ENCODE results near the gene PCBP3. TPM values are rescaled to one million over a fixed set of nuclear protein-coding genes. Genes with fewer than 3 reads are reported as not detected.

The PCBP3 gene
- total and polyA plus RNA-seq, 2 of the 13 experiments (the other 11 are each of a cell fraction or from before 2014, with no cell fraction given), result not detected

GRCh38 chr21:45989355-45990048, 346.0 kb downstream of the PCBP3 start:
- Histone ChIP-seq H3K4me2 (ENCODE audit: low read depth, low read length) (no peak overlapping the region), H4K20me1 (ENCODE audit: insufficient read depth, low read length) (no peaks in the 10 kb centered on the region), H3K4me3 (replicated peaks in 1 of 3; ENCODE audit: insufficient read depth in 1 of 3, low read depth in 2 of 3, low read length in 3 of 3) (no peak overlapping the region), H3K36me3 (replicated peaks in 1 of 2; ENCODE audit: control insufficient read depth in 1 of 2, insufficient read depth in 2 of 2, low read length in 2 of 2) (no peaks in the 10 kb centered on the region), H3K27ac (ENCODE audit: extremely low read length, insufficient read depth, low read length) (no peak overlapping the region), H3K27me3 (ENCODE audit: control insufficient read depth in 1 of 2, insufficient read depth in 2 of 2, low read length in 2 of 2) (no peaks in the 10 kb centered on the region; a peak in 1 of 5 replicates), H3K9me3 (ENCODE audit: low read length) (no peaks in the 10 kb centered on the region), H3K79me2 (ENCODE audit: insufficient read depth, low read length) (no peaks in the 10 kb centered on the region), H3K4me1 (ENCODE audit: insufficient read depth, low read length) (no peaks in the 10 kb centered on the region), H2AFZ (ENCODE audit: low read length) (no peak overlapping the region), H3K9ac (ENCODE audit: insufficient read depth, low read depth, low read length) (no peak overlapping the region)
- 69% methylated on average over 12 of the region's 32 CpGs for WGBS (ENCODE audit: low lambda C conversion rate)
- ATAC-seq, result no peak
- intact Hi-C loops (cut with micrococcal nuclease; ENCODE audit: unreplicated experiment), result no loop called here
- ChIA-PET POLR2A (no interaction called here), CTCF (ENCODE audit: low intra/inter-chr PET ratio, low total read pairs) (no interaction called here)
- TF ChIP-seq TARDBP (CRISPR knock-in tag; IDR thresholded peaks at IDR 0.05), result no peak
- TF ChIP-seq KMT2B (CRISPR knock-in tag; IDR thresholded peaks at IDR 0.05), result no peak
- TF ChIP-seq, protein P1, sequence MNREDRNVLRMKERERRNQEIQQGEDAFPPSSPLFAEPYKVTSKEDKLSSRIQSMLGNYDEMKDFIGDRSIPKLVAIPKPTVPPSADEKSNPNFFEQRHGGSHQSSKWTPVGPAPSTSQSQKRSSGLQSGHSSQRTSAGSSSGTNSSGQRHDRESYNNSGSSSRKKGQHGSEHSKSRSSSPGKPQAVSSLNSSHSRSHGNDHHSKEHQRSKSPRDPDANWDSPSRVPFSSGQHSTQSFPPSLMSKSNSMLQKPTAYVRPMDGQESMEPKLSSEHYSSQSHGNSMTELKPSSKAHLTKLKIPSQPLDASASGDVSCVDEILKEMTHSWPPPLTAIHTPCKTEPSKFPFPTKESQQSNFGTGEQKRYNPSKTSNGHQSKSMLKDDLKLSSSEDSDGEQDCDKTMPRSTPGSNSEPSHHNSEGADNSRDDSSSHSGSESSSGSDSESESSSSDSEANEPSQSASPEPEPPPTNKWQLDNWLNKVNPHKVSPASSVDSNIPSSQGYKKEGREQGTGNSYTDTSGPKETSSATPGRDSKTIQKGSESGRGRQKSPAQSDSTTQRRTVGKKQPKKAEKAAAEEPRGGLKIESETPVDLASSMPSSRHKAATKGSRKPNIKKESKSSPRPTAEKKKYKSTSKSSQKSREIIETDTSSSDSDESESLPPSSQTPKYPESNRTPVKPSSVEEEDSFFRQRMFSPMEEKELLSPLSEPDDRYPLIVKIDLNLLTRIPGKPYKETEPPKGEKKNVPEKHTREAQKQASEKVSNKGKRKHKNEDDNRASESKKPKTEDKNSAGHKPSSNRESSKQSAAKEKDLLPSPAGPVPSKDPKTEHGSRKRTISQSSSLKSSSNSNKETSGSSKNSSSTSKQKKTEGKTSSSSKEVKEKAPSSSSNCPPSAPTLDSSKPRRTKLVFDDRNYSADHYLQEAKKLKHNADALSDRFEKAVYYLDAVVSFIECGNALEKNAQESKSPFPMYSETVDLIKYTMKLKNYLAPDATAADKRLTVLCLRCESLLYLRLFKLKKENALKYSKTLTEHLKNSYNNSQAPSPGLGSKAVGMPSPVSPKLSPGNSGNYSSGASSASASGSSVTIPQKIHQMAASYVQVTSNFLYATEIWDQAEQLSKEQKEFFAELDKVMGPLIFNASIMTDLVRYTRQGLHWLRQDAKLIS (CRISPR knock-in tag; IDR thresholded peaks at IDR 0.05), result no peak
- TF ChIP-seq SRSF1 (optimal IDR thresholded peaks at IDR 0.05; ENCODE audit: low read depth, low read length), result no peak
- no peak for DNase-seq (ENCODE audit: low spot score)
- in situ Hi-C loops (cut with HindIII; ENCODE audit: extremely low pct_ligation_motif_present, low pct_unique_long_range_greater_than_20kb), result no loop called here
- no peak for FAIRE-seq
- BruUV-seq (replicated peaks), result no TSS peak

All from HepG2 (cell line).